ENCODE data around the gene ADAMTS20.

ADAMTS20 gene

GRCh38 chr12:43329375-43329774 lies 222.6 kb downstream of the ADAMTS20 start:
- no peak for ATAC-seq
- Mint-ChIP-seq H3K4me3 (no peak overlapping the region), H3K4me1 (no peaks in the 10 kb centered on the region), H3K27ac (no peak overlapping the region), H3K9me3 (no peaks in the 10 kb centered on the region), H3K36me3 (ENCODE audit: low read depth) (no peaks in the 10 kb centered on the region), H3K27me3 (peaks cover 2% of the 10 kb centered on the region)
- no peak for DNase-seq

- peaks cover 2% of the 10 kb centered on the region for H3K27me3 Mint-ChIP-seq
- H3K4me1 Mint-ChIP-seq: no peaks in the 10 kb centered on the region
- DNase-seq (no peak), ATAC-seq (no peak)
- H3K27ac Mint-ChIP-seq: no peak overlapping the region
- H3K9me3 Mint-ChIP-seq: no peaks in the 10 kb centered on the region
- no peak overlapping the region for H3K4me3 Mint-ChIP-seq
- no peaks in the 10 kb centered on the region for H3K36me3 Mint-ChIP-seq (ENCODE audit: low read depth)
Measured at GRCh38 chr12:43325786-43326185, 226.2 kb downstream of the ADAMTS20 start.

- no peaks in the 10 kb centered on the region for H3K4me1 Mint-ChIP-seq
- ATAC-seq: no peak
- no peak overlapping the region for H3K4me3 Mint-ChIP-seq
- DNase-seq: no peak
- H3K9me3 Mint-ChIP-seq: no peaks in the 10 kb centered on the region
- no peaks in the 10 kb centered on the region for H3K36me3 Mint-ChIP-seq (ENCODE audit: low read depth)
- H3K27ac Mint-ChIP-seq: no peak overlapping the region
- no peaks in the 10 kb centered on the region for H3K27me3 Mint-ChIP-seq
Measured at GRCh38 chr12:43320281-43320680, 231.7 kb downstream of the ADAMTS20 start.

- DNase-seq (no peak), ATAC-seq (no peak)
- H3K36me3 Mint-ChIP-seq (ENCODE audit: low read depth): no peaks in the 10 kb centered on the region
- H3K4me1 Mint-ChIP-seq: no peaks in the 10 kb centered on the region
- H3K4me3 Mint-ChIP-seq: no peak overlapping the region
- no peaks in the 10 kb centered on the region for H3K27me3 Mint-ChIP-seq
- no peak overlapping the region for H3K27ac Mint-ChIP-seq
- H3K9me3 Mint-ChIP-seq: no peaks in the 10 kb centered on the region
Measured at GRCh38 chr12:43318021-43318420, 234.0 kb downstream of the ADAMTS20 start.

DNA sequence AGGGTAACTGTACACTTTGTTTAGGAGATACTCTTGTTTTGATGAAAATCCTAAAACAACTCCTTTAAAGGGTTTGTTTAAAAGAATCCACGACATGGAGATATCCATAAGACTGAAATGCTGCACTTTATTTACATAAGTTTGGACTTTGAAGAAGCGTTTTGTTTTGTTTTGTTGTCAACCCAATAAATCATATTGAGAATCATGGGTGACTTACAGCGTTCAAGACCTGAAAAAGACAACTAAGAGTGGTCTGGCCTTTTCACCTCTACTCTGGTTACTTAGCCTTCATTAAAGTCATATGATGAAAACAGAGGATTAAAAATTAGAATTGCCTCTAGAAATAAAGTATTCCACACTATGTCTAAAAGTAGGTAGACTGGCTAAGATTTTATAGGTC lies 234.8 kb downstream of the ADAMTS20 start:
- Mint-ChIP-seq H3K36me3 (ENCODE audit: low read depth) (no peaks in the 10 kb centered on the region), H3K4me3 (no peak overlapping the region), H3K27me3 (no peaks in the 10 kb centered on the region), H3K9me3 (no peaks in the 10 kb centered on the region), H3K4me1 (no peaks in the 10 kb centered on the region), H3K27ac (no peak overlapping the region)
- ATAC-seq: no peak
- DNase-seq: no peak

- DNase-seq (no peak), ATAC-seq (no peak)
- H3K27ac Mint-ChIP-seq: no peak overlapping the region
- no peaks in the 10 kb centered on the region for H3K4me1 Mint-ChIP-seq
- H3K4me3 Mint-ChIP-seq: no peak overlapping the region
- H3K36me3 Mint-ChIP-seq (ENCODE audit: low read depth): no peaks in the 10 kb centered on the region
- no peaks in the 10 kb centered on the region for H3K9me3 Mint-ChIP-seq
- no peaks in the 10 kb centered on the region for H3K27me3 Mint-ChIP-seq
Measured at GRCh38 chr12:43316520-43316919, 235.5 kb downstream of the ADAMTS20 start.

- no peaks in the 10 kb centered on the region for H3K4me1 Mint-ChIP-seq
- ATAC-seq (no peak), DNase-seq (no peak)
- no peak overlapping the region for H3K4me3 Mint-ChIP-seq
- H3K36me3 Mint-ChIP-seq (ENCODE audit: low read depth): no peaks in the 10 kb centered on the region
- no peaks in the 10 kb centered on the region for H3K27me3 Mint-ChIP-seq
- no peaks in the 10 kb centered on the region for H3K9me3 Mint-ChIP-seq
- H3K27ac Mint-ChIP-seq: no peak overlapping the region
Measured at GRCh38 chr12:43315961-43316360, 236.0 kb downstream of the ADAMTS20 start.

GRCh38 chr12:43312991-43313505 lies 239.0 kb downstream of the ADAMTS20 start:
- peaks cover 12% of the 10 kb centered on the region for H3K9me3 Mint-ChIP-seq
- DNase-seq: no peak
- no peak overlapping the region for H3K27ac Mint-ChIP-seq
- H3K36me3 Mint-ChIP-seq (ENCODE audit: low read depth): no peaks in the 10 kb centered on the region
- no peaks in the 10 kb centered on the region for H3K27me3 Mint-ChIP-seq
- H3K4me3 Mint-ChIP-seq: no peak overlapping the region
- H3K4me1 Mint-ChIP-seq: no peaks in the 10 kb centered on the region
- ATAC-seq: no peak

DNA sequence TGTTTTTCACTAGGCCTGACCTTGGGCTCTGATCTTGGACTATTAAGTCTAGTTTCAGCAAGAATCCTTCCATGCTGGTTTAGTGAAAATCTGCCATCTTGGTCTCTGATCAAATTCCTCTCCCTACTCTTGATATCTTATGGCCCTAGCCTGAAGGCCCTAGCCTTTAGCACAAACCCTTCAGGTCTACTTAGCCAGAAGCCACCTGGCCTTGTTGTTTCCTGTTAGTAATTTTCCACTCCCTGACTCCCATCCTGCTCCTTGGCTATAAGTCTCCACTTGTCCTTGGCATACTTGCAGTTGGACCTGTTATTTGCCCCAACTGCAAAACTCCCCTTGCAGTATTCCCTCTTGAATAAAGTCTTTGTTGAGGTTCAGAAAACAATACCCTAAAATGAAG lies 241.4 kb downstream of the ADAMTS20 start:
- H3K9me3 Mint-ChIP-seq: peaks cover 14% of the 10 kb centered on the region
- H3K4me3 Mint-ChIP-seq: no peak overlapping the region
- no peak for ATAC-seq

GRCh38 chr12:43309959-43310358 lies 242.0 kb downstream of the ADAMTS20 start:
- no peak overlapping the region for H3K4me3 Mint-ChIP-seq
- H3K27ac Mint-ChIP-seq: no peak overlapping the region
- no peak for ATAC-seq
- H3K9me3 Mint-ChIP-seq: peaks cover 14% of the 10 kb centered on the region
- no peaks in the 10 kb centered on the region for H3K27me3 Mint-ChIP-seq
- H3K4me1 Mint-ChIP-seq: no peaks in the 10 kb centered on the region
- DNase-seq: no peak
- no peaks in the 10 kb centered on the region for H3K36me3 Mint-ChIP-seq (ENCODE audit: low read depth)

More for the DNA sequence above, 241.4 kb downstream of the ADAMTS20 start:
- DNase-seq: no peak
- Mint-ChIP-seq H3K27ac (no peak overlapping the region), H3K27me3 (no peaks in the 10 kb centered on the region), H3K4me1 (no peaks in the 10 kb centered on the region), H3K36me3 (ENCODE audit: low read depth) (no peaks in the 10 kb centered on the region)

DNA sequence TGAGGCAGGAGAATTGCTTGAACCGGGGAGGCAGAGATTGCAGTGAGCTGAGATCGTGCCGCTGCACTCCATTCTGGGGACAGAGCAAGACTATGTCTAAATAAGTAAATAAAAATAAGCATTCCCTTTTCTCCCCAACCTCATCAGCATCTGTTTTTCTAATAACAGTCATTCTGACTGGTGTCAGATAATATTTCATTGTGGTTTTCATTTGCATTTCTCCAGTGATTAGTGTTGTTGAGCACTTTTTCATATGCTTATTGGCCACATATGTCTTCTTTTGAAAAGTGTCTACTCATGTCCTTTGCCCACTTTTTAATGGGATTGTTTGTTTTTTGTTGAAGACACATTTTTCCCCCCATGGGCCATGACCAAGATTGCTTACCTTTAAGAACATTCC lies 243.2 kb downstream of the ADAMTS20 start:
- Mint-ChIP-seq H3K4me1 (no peaks in the 10 kb centered on the region), H3K9me3 (peaks cover 14% of the 10 kb centered on the region), H3K4me3 (no peak overlapping the region), H3K27me3 (no peaks in the 10 kb centered on the region), H3K36me3 (ENCODE audit: low read depth) (no peaks in the 10 kb centered on the region), H3K27ac (no peak overlapping the region)
- ATAC-seq (no peak), DNase-seq (no peak)

DNA sequence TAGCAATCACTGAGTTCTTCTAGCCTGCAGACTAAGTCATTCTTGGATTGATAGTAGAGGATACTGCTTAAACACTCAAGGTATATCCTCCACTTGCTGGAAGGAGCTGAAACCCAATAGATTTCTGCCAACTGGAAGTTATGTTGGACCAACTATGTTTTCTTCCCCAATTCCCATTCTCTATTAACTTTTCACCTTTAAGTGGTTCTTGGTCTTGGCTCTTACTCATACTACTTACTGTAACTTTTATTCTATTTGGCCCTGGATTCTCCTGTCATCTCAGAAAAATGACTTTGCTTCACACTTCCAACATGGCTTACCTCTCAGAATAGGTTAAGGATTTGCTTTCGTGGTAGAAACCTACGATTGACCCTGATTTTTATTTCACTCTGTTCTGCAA lies 244.9 kb downstream of the ADAMTS20 start:
- Mint-ChIP-seq H3K4me3 (no peak overlapping the region), H3K36me3 (ENCODE audit: low read depth) (no peaks in the 10 kb centered on the region), H3K27ac (no peak overlapping the region), H3K4me1 (no peaks in the 10 kb centered on the region), H3K9me3 (peaks cover 14% of the 10 kb centered on the region), H3K27me3 (no peaks in the 10 kb centered on the region)
- ATAC-seq (no peak), DNase-seq (no peak)

DNA sequence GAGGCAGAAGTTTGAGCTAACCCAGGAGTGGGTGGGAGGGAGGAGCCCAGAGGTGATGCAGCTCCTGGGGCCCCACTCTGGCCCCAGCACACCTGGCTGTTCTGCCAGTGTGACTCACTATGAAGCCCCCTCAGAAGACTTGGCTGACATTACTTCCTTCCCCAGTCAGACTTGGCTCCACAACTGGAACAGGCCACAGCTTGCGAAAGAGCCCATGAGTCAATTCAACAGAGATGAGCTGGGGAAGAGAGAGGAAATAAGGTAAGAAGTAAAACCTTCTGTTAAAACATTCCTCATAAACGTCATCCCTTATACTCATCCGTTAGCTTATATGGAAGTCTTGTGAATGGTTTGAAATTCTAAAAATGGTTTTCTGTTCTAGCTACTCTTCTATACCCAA lies 245.9 kb downstream of the ADAMTS20 start:
- H3K4me1 Mint-ChIP-seq: no peaks in the 10 kb centered on the region
- no peak overlapping the region for H3K4me3 Mint-ChIP-seq
- peaks cover 14% of the 10 kb centered on the region for H3K9me3 Mint-ChIP-seq
- ATAC-seq (no peak), DNase-seq (no peak)
- H3K27ac Mint-ChIP-seq: no peak overlapping the region
- H3K36me3 Mint-ChIP-seq (ENCODE audit: low read depth): no peaks in the 10 kb centered on the region
- H3K27me3 Mint-ChIP-seq: no peaks in the 10 kb centered on the region

DNA sequence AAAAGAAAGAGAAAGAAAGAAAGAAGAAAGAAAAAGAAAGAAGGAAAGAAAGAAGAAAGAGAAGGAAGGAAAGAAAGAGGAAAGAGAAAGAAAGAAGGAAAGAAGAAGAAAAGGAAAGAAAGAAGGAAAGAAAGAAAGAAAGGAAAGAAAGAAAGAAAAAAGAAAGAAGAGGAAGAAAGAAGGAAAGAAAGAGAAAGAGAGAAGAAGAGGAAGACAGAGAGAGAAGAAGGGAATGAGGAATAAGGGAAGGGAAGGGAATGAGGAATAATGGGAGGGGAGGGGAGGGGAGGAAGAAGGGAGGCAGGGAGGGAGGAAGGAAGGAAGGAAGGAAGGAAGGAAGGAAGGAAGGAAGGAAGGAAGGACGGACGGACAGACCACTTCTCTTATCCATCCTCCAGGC lies 246.9 kb downstream of the ADAMTS20 start:
- H3K27ac Mint-ChIP-seq: no peak overlapping the region
- ATAC-seq: no peak
- no peak overlapping the region for H3K4me3 Mint-ChIP-seq
- no peaks in the 10 kb centered on the region for H3K36me3 Mint-ChIP-seq (ENCODE audit: low read depth)
- H3K9me3 Mint-ChIP-seq: peaks cover 10% of the 10 kb centered on the region
- no peaks in the 10 kb centered on the region for H3K4me1 Mint-ChIP-seq
- no peaks in the 10 kb centered on the region for H3K27me3 Mint-ChIP-seq
- no peak for DNase-seq
